A673 (cell line): ENCODE results near the gene TOR1A.

Source experiments
- CTCF ChIP-seq: fragments of 300-800, 200-600 bp; sonication (generic); conservative IDR thresholded peaks from 2 replicates; pipeline ENCODE4 v1.5.1; 2017; ENCODE audit warnings: low read depth, mild to moderate bottlenecking, antibody characterized with exemption, low read length, moderate library complexity, mixed read lengths
- EZH2 ChIP-seq: fragments of 200-600 bp; sonication (generic); IDR thresholded peaks from 2 replicates; pipeline ENCODE4 v1.6.1; 2017; ENCODE audit warnings: borderline replicate concordance, low read depth, mild to moderate bottlenecking, mixed read lengths, antibody characterized with exemption, low read length; ENCODE audit not compliant: poor library complexity, severe bottlenecking

- TF ChIP-seq CTCF (no peak), EZH2 (no peak)
Measured at GRCh38 chr9:129773262-129774048, 50.5 kb downstream of the TOR1A start.
